ENCODE measurements around the gene KRTAP12-2.
"Not testable (repeated sequence)": the region's sequence is repeated elsewhere in the genome, so short reads cannot be mapped to it uniquely, and the experiment has no call there.

KRTAP12-2 gene

DNA sequence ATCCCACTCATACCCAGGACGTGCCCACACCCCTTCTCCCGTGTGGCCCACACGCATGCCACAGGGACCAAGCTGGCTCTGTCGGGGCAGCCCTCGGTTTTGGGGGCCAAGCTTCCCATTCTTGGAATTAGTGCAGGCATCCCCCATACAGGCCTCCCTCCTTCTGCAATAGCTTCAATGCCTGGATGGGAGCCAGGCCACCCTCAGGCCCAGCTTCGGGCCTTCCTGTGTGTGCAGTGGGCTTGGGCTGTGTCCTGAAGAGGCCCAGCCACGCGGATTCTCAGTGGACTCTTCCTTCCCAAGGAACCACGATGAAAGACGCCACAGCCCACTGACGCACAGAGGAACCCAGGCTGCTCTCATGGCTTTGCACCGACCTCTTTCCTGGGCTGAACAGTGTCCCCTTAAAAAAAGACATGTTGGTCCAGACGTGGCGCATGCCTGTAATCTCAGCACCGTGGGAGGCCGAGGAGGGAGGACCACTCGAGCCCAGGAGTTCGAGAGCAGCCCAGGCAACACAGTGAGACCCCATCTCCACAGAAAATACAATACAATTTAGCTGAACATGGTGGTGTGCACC is 17.1 kb downstream of the KRTAP12-2 start:
- no peak for DNase-seq

- no peak for DNase-seq
Measured at GRCh38 chr21:44648557-44649311, 18.0 kb downstream of the KRTAP12-2 start.

DNA sequence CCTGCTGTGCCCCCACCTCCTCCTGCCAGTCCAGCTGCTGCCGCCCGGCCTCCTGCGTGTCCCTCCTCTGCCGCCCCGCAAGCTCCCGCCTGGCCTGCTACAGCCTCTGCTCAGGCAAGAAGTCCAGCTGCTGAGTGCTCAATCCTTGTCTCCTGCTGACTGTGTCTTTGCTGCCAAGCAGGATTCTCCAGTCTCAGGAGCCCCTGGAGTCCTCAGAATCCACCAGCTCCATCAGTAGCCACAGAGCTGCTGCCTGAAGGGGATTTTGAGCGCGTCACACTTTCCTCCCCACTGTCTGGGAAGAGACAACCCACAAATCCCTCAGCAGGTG is 19.5 kb downstream of the KRTAP12-2 start:
- no peak for DNase-seq

- not testable (repeated sequence) for DNase-seq
Measured at GRCh38 chr21:44646366-44647221, 20.1 kb downstream of the KRTAP12-2 start, which contains the start of gene KRTAP10-11. Gene KRTAP10-11 (plus strand): TSS chr21:44646414. CDS start chr21:44646459, 45 bp downstream.

GRCh38 chr21:44644878-44645277 is 21.8 kb downstream of the KRTAP12-2 start:
- no peak for DNase-seq

GRCh38 chr21:44643741-44644310 is 22.9 kb downstream of the KRTAP12-2 start:
- no peak for DNase-seq

GRCh38 chr21:44640761-44641160 is 26.0 kb downstream of the KRTAP12-2 start:
- DNase-seq = no peak

GRCh38 chr21:44639331-44639655 is 27.4 kb downstream of the KRTAP12-2 start:
- no peak for DNase-seq

- DNase-seq = not testable (repeated sequence)
Measured at GRCh38 chr21:44638506-44639330, 28.0 kb downstream of the KRTAP12-2 start.

- DNase-seq = not testable (repeated sequence)
Measured at GRCh38 chr21:44637851-44638348, 28.8 kb downstream of the KRTAP12-2 start.

DNA sequence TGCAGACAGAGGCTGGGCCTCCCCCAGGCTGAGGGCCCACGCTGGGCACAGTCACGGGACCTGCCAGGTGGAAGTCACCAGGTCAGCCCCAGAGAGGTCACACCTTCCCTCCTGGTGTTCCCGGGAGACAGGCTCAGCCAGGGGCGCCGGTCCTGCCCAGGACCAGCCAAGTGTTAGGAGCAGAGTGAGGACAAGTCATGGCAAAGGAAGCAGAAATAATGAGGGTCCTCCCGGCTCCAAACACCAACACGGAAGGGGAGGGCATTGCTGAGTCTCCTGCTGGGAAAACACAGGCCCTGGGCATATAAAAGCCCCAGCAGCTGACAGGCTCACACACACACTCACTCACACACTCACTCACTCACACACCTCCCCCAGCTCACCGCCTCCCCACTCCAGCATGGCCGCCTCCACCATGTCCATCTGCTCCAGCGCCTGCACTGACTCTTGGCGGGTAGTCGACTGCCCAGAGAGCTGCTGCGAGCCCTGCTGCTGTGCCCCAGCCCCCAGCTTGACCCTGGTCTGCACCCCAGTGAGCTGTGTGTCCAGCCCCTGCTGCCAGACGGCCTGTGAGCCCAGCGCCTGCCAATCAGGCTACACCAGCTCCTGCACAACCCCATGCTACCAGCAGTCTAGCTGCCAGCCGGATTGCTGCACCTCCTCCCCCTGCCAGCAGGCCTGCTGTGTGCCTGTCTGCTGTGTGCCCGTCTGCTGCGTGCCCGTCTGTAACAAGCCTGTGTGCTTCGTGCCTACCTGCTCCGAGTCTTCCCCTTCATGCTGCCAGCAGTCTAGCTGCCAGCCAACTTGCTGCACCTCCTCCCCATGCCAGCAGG is 29.5 kb downstream of the KRTAP12-2 start, which contains the start of gene KRTAP10-10:
Gene KRTAP10-10 (plus strand): TSS at position 339 of the 833 bp plus-strand sequence. CDS start 62 bp downstream, at position 401.
- DNase-seq = no peak

GRCh38 chr21:44636209-44637017 is 30.3 kb downstream of the KRTAP12-2 start:
- DNase-seq = no peak

GRCh38 chr21:44632067-44632466 is 34.7 kb downstream of the KRTAP12-2 start:
- DNase-seq = no peak

DNA sequence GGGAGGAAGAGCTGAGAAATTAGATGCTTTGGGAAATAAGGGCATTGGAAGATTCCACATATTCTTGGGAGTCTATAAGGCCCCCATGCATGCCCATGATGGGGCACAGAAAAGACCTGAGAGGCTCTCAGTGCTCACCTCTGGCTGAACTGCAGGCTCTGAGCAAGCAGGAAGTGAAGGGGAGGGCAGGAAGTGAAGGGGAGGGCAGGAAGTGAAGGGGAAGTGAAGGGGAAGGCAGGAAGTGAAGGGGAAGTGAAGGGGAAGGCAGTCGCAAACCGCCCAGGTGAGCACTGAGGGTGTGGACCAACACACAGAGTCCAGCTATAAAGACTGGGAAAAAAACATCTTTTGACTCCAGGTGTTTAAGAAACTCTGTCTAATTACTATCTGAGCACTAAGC is 36.3 kb downstream of the KRTAP12-2 start:
- DNase-seq = no peak

GRCh38 chr21:44628707-44629391 is 37.9 kb downstream of the KRTAP12-2 start:
- no peak for DNase-seq

DNA sequence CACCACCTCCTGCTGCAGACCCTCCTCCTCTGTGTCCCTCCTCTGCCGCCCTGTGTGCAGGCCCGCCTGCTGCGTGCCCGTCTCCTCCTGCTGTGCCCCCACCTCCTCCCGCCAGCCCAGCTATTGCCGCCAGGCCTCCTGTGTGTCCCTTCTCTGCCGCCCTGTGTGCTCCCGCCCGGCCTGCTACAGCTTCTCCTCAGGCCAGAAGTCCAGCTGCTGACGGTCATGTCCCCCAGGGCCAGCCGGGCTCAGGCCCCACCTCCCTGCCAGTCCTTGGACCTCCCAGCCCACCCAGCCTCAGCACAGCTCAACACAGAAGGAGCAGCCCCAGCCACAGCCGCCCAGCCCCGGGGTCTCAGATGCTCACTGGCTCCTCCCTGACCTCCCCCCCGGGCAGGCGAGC is 38.9 kb downstream of the KRTAP12-2 start:
- DNase-seq = not testable (repeated sequence)

DNA sequence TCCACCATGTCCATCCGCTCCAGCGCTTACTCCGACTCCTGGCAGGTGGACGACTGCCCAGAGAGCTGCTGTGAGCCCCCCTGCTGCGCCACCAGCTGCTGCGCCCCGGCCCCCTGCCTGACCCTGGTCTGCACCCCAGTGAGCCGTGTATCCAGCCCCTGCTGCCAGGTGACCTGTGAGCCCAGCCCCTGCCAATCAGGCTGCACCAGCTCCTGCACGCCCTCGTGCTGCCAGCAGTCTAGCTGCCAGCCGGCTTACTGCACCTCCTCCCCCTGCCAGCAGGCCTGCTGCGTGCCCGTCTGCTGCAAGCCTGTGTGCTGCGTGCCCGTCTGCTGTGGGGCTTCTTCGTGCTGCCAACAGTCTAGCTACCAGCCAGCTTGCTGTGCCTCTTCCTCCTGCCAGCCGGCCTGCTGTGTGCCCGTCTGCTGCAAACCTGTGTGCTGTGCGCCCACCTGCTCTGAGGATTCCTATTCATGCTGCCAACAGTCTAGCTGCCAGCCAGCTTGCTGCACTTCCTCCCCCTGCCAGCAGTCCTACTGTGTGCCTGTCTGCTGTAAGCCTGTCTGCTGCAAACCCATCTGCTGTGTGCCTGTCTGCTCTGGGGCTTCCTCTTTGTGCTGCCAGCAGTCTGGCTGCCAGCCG is 39.4 kb downstream of the KRTAP12-2 start:
- not testable (repeated sequence) for DNase-seq

DNA sequence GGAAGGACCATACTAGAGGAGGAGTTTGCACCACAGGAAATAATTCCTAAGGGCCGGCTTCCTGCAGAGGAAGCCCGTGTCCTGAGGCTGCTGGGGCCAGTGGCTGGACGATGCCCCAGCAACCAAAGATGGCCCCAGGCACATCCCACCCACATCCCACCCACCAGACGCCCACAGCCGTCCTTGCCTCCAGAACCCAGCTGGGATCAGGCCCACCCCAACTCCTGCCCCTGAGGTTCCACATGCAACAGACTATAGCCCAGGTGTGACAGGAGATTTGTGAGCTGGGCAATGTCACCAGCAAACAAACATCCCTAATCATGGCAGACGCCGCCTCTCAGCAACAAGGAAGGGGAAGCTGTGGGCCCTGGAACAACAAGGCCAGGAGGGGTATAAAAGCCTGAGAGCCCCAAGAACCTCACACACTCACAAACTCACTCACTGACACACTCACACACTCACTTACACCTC is 40.0 kb downstream of the KRTAP12-2 start, which contains the start of gene KRTAP10-9:
Gene KRTAP10-9 (plus strand): TSS at position 421 of the 471 bp plus-strand sequence. CDS start 79 bp downstream, outside the sequence.
- DNase-seq = no peak

DNA sequence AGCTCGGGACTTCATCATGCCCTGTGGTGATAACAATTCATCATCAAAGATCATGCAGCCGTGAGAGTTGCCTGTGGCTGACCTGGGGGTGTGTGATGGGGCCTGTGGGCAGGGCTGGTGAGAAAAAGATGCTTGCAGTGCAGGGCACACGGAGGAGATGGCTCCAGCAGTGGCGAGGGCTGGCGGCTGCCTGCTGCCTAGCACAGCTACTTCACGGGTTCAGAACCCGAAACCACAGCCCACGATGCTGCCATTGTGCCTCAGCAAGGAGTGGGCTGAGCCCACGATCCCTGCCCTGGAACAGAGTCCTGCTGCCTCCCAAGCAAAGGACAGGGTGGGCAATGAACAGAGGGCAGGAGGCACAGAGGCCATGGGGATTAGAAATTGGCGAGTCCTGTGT is 40.5 kb downstream of the KRTAP12-2 start:
- DNase-seq = no peak

All from activated CD8-positive, alpha-beta memory T cell treated with anti-CD3 and anti-CD28 coated beads for 24 hours (primary cell).